Activated naive CD8-positive, alpha-beta T cell (primary cell): ENCODE results near the gene EPDR1.

Experiments used
- H3K27ac Mint-ChIP-seq: one replicate; pipeline ENCODE4 v1.8.0; 2021; ENCODE audit warnings: mixed read lengths
- H3K27me3 Mint-ChIP-seq: one replicate; pipeline ENCODE4 v1.8.0; 2021; ENCODE audit warnings: mixed read lengths
- H3K36me3 Mint-ChIP-seq: one replicate; pipeline ENCODE4 v1.8.0; 2021; ENCODE audit warnings: mixed read lengths
- H3K4me1 Mint-ChIP-seq: one replicate; pipeline ENCODE4 v1.8.0; 2021; ENCODE audit warnings: low read depth, mixed read lengths
- H3K4me3 Mint-ChIP-seq: one replicate; pipeline ENCODE4 v1.8.0; 2021; ENCODE audit warnings: mild to moderate bottlenecking, mixed read lengths
- H3K9me3 Mint-ChIP-seq: one replicate; pipeline ENCODE4 v1.8.0; 2021; ENCODE audit warnings: low read depth, mixed read lengths

Gene EPDR1

GRCh38 chr7:37920849-37921805 lies 687 bp downstream of the EPDR1 start:
- Mint-ChIP-seq H3K4me3 (peak overlapping the region; percentile 85), H3K27ac (no peak overlapping the region), H3K9me3 (peaks cover 2% of the 10 kb centered on the region), H3K36me3 (peaks cover 3% of the 10 kb centered on the region), H3K4me1 (peaks cover 25% of the 10 kb centered on the region), H3K27me3 (peaks cover 36% of the 10 kb centered on the region)

DNA sequence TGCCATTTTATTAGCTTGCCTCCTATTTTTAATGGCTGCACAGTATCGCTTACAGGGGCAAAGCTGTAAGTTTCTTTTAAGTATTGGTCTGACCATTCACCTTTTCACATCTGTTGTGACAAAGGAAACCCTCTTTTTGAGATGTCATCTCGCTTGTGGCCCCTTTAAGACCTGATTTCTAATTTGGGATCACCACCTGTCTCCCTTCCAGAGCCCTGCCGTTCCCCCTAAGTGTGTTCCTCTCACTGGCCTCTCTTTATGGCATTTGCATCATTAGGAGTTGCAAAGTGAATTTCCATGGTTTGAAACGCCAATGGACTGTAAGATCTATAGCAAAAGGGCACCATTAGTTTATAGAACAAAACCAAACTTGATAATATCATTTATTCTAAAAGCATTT lies 1.4 kb downstream of the EPDR1 start:
- no peak overlapping the region for H3K27ac Mint-ChIP-seq
- H3K36me3 Mint-ChIP-seq = peaks cover 3% of the 10 kb centered on the region
- H3K4me3 Mint-ChIP-seq = peak overlapping the region; percentile 82
- H3K4me1 Mint-ChIP-seq = peaks cover 23% of the 10 kb centered on the region
- peaks cover 4% of the 10 kb centered on the region for H3K9me3 Mint-ChIP-seq
- H3K27me3 Mint-ChIP-seq = peaks cover 34% of the 10 kb centered on the region

DNA sequence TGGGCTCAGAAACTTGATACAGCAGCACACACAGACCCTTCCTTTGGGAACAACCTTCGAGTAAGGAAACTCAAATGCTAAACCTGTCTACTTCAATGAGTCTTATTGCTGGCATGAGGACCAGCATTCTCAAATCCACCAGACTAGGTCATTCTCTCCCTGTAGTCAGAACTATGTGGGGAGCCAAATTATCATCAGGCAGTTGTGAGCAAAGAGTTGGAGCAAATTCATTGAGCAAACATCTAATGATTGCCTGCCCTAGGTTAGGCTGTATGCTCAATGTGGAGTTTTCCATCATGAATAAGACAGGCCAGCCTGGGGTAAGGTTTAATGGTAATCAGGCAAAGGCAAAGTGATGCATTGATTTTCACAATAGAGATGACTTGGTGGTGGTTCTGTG lies 3.6 kb downstream of the EPDR1 start:
- Mint-ChIP-seq H3K36me3 (peaks cover 3% of the 10 kb centered on the region), H3K4me3 (no peak overlapping the region), H3K4me1 (peaks cover 14% of the 10 kb centered on the region), H3K9me3 (peaks cover 4% of the 10 kb centered on the region), H3K27me3 (peaks cover 24% of the 10 kb centered on the region), H3K27ac (no peak overlapping the region)

- Mint-ChIP-seq H3K36me3 (peaks cover 3% of the 10 kb centered on the region), H3K4me1 (peaks cover 14% of the 10 kb centered on the region), H3K27ac (no peak overlapping the region), H3K9me3 (peaks cover 4% of the 10 kb centered on the region), H3K27me3 (peaks cover 21% of the 10 kb centered on the region), H3K4me3 (no peak overlapping the region)
These were observed 4.1 kb downstream of the EPDR1 start for GRCh38 chr7:37924491-37925041.

GRCh38 chr7:37925620-37926019 lies 5.2 kb downstream of the EPDR1 start:
- Mint-ChIP-seq H3K27ac (no peak overlapping the region), H3K9me3 (peaks cover 4% of the 10 kb centered on the region), H3K4me1 (peaks cover 8% of the 10 kb centered on the region), H3K4me3 (no peak overlapping the region), H3K36me3 (peaks cover 3% of the 10 kb centered on the region), H3K27me3 (peaks cover 18% of the 10 kb centered on the region)

- Mint-ChIP-seq H3K27me3 (peaks cover 15% of the 10 kb centered on the region), H3K4me1 (no peaks in the 10 kb centered on the region), H3K27ac (no peak overlapping the region), H3K9me3 (peaks cover 4% of the 10 kb centered on the region), H3K4me3 (no peak overlapping the region), H3K36me3 (peaks cover 3% of the 10 kb centered on the region)
These were observed 7.5 kb downstream of the EPDR1 start for GRCh38 chr7:37927773-37928444.

- Mint-ChIP-seq H3K27ac (no peak overlapping the region), H3K9me3 (peaks cover 4% of the 10 kb centered on the region), H3K36me3 (peaks cover 3% of the 10 kb centered on the region), H3K27me3 (peaks cover 9% of the 10 kb centered on the region), H3K4me3 (no peak overlapping the region), H3K4me1 (no peaks in the 10 kb centered on the region)
These were observed 8.4 kb downstream of the EPDR1 start for GRCh38 chr7:37928878-37929277.

DNA sequence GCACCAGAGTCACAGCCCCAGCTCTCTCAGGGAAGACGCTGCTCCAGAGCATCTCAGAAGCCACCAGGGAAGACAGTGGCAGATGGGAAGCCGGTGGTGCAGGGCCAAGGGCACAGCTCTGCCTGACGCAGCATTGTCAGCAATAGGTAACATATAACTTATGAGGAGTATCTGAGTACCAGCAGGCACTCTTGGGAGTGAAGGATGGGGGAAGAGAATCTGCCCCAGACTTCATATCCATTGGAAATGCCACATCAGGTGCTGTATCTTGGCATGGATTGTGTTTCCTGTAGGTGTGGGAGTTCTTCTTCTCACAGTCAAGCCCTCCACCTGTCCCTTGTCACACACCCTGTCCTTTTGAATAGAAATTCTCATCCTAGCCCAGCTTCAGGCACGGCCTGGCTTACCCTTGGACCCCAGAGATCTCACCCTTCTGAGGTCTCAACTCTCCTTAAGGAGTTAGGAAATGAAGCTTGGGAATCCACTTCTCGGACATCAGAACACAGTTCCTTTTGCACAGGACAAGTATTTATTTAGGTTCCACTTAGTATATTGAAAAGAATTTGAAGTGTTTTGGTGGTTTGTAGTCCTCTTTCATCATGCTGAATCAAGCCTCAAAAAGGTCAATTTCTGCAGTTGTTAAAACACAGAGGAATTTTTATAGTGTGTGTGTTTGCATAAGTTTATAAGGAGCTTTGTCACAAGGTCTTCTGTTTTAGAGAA lies 9.9 kb downstream of the EPDR1 start:
- no peaks in the 10 kb centered on the region for H3K27me3 Mint-ChIP-seq
- peaks cover 4% of the 10 kb centered on the region for H3K9me3 Mint-ChIP-seq
- H3K4me3 Mint-ChIP-seq = no peak overlapping the region
- no peaks in the 10 kb centered on the region for H3K4me1 Mint-ChIP-seq
- H3K27ac Mint-ChIP-seq = no peak overlapping the region
- no peaks in the 10 kb centered on the region for H3K36me3 Mint-ChIP-seq

DNA sequence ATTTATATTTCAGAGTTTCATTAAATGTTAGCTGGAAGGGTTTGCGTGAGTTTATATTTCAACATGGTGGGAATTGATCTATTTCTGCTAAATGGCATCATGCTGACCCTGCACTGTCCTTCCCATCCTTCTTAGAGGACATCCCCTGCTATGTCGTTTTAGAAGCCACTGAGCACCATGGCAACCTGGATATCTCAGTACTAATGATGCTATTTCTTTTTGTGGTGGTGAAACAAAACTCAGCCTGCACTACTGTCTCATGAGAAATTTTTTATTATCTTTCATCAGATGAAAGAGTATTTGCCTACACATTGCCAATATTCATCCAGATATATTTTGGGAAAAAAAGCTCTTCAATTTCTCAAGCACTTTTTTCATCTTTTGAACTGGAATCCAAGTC lies 12.1 kb downstream of the EPDR1 start:
- Mint-ChIP-seq H3K27ac (no peak overlapping the region), H3K4me1 (no peaks in the 10 kb centered on the region), H3K36me3 (no peaks in the 10 kb centered on the region), H3K9me3 (peaks cover 6% of the 10 kb centered on the region), H3K4me3 (no peak overlapping the region), H3K27me3 (no peaks in the 10 kb centered on the region)

DNA sequence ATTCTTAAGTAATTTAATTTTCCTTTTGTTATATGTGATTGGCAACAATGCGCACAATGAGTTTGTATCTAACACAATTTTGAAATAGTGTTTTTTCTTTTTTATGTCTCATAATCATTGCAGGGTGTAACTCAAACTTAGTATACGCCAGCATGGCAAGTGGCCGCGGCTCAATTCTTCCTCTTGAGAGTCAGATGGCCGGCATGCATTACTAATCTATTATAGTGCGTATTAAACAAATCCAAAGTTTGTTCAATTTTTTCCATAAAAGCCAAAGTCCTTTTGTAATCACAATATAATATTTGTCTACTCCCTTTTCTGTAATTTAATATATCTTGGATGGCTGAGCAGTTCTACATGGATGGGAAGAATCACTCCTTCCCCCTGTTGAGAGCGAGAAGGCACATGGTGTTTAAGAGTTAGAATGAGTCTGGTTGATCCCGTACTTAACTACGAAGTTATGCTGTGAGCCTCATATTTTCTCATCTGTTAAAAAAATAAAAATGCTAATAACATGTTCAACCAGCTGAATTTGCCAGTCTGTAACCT lies 12.7 kb downstream of the EPDR1 start:
- Mint-ChIP-seq H3K27ac (no peak overlapping the region), H3K36me3 (no peaks in the 10 kb centered on the region), H3K4me3 (no peak overlapping the region), H3K9me3 (peaks cover 6% of the 10 kb centered on the region), H3K4me1 (no peaks in the 10 kb centered on the region), H3K27me3 (no peaks in the 10 kb centered on the region)

GRCh38 chr7:37942934-37943610 lies 22.6 kb downstream of the EPDR1 start:
- peaks cover 2% of the 10 kb centered on the region for H3K27me3 Mint-ChIP-seq
- H3K4me1 Mint-ChIP-seq = no peaks in the 10 kb centered on the region
- no peak overlapping the region for H3K4me3 Mint-ChIP-seq
- H3K27ac Mint-ChIP-seq = no peak overlapping the region
- no peaks in the 10 kb centered on the region for H3K9me3 Mint-ChIP-seq
- H3K36me3 Mint-ChIP-seq = no peaks in the 10 kb centered on the region

DNA sequence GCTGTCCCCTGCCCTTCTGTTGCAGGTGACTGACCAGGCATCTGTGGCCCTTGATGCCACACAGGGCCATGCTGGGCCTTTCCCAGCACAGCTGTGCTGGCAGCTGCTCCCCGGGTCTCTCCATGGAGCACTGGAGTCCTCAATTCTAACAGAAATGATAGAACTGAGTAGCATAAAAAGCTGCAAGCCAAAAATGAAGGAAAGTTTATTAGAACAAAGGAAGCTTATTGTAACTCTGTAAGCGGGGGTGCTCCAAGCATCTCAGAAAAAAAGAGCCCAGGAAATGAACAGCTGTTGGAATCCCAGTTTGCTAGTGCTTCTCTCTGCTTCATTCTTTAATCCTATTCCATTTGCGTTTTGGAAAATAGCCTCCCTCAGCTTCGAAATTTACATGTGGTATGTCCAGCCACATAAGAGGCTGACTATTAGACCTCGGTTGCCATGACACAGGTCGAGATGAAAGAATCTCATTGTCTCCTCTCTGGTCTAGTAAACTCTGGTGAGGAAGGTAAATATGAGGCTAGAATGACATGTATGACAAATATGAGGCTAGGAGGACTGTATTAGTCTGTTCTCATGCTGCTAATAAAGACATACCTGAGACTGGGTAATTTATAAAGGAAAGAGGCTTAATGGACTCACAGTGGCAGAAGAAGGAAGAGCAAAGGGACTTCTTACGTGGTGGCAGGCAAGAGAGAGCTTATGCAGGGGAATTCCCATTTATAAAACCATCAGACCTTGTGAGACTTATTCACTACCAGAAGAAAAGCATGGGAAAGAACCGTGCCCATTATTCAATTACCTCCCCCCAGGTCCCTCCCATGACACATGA lies 23.7 kb downstream of the EPDR1 start:
- Mint-ChIP-seq H3K4me1 (no peaks in the 10 kb centered on the region), H3K4me3 (no peak overlapping the region), H3K27me3 (peaks cover 2% of the 10 kb centered on the region), H3K36me3 (no peaks in the 10 kb centered on the region), H3K9me3 (no peaks in the 10 kb centered on the region), H3K27ac (no peak overlapping the region)

- H3K4me1 Mint-ChIP-seq = no peaks in the 10 kb centered on the region
- H3K27me3 Mint-ChIP-seq = peaks cover 2% of the 10 kb centered on the region
- H3K4me3 Mint-ChIP-seq = no peak overlapping the region
- H3K27ac Mint-ChIP-seq = no peak overlapping the region
- H3K9me3 Mint-ChIP-seq = no peaks in the 10 kb centered on the region
- no peaks in the 10 kb centered on the region for H3K36me3 Mint-ChIP-seq
These were observed 24.3 kb downstream of the EPDR1 start for GRCh38 chr7:37944737-37945054.
